ENCODE measurements around the gene MEG3.

The MEG3 gene

DNA sequence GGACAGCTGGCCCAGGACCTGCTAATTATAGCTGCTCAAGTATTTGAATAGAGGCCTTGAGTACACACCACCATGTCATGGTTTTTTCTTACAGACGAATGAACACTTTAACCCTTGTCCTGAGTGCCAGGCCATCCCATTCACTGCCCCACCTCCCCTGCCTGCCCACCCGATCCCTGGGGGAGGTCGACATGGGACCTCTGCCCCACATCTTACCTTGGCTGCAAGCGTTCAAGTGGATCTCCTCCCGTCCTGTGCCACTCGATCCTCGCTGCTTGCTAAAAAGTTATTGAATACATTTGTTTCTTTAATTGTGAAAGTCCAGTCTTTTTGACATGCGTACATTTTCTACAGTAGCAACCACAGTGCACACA is 67.3 kb downstream of the MEG3 start:
- no peaks in the 10 kb centered on the region for H3K79me2 ChIP-seq (ENCODE audit: control insufficient read depth, insufficient read depth, low read length, unreplicated experiment)
- no peak overlapping the region for H3K27ac ChIP-seq (ENCODE audit: low read depth, low read length)
- no peak overlapping the region for H3K4me3 ChIP-seq (ENCODE audit: low read depth, low read length)
- H2AFZ ChIP-seq (ENCODE audit: low read length, unreplicated experiment): no peak overlapping the region
- no peaks in the 10 kb centered on the region for H3K4me1 ChIP-seq (ENCODE audit: control insufficient read depth, insufficient read depth, low read length, unreplicated experiment)
- 0 out of 2 replicates have a peak, but pooled peaks cover 6% of the 10 kb centered on the region for H3K36me3 ChIP-seq (ENCODE audit: insufficient read depth, low read length)
- peaks cover 6% of the 10 kb centered on the region; the same call in 1 of the 2 replicates for H3K27me3 ChIP-seq (ENCODE audit: insufficient read depth, low read length)

DNA sequence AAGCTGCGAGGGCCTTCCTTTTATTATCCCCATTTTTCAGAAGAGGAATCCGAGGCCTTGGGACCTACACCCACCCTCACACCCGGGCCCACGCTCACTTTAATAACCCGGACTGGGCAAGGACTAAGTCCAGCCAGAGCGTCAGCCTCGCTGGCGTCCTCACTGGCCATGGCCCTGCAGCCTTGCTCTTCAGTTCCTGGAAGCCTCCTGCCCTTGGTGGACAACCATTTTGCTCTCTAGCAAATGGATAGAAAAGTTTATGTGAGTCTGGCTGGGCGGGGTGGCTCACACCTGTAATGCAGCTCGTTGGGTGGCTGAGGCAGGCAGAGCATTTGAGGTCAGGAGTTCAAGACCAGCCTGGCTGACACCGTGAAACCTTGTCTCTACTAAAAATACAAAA is 67.8 kb downstream of the MEG3 start:
- Histone ChIP-seq H3K36me3 (ENCODE audit: insufficient read depth, low read length) (0 out of 2 replicates have a peak, but pooled peaks cover 3% of the 10 kb centered on the region), H3K4me1 (ENCODE audit: control insufficient read depth, insufficient read depth, low read length, unreplicated experiment) (no peaks in the 10 kb centered on the region), H3K79me2 (ENCODE audit: control insufficient read depth, insufficient read depth, low read length, unreplicated experiment) (no peaks in the 10 kb centered on the region), H3K4me3 (ENCODE audit: low read depth, low read length) (no peak overlapping the region), H3K27me3 (ENCODE audit: insufficient read depth, low read length) (peaks cover 10% of the 10 kb centered on the region; the same call in 1 of the 2 replicates), H3K27ac (ENCODE audit: low read depth, low read length) (no peak overlapping the region), H2AFZ (ENCODE audit: low read length, unreplicated experiment) (no peak overlapping the region)

DNA sequence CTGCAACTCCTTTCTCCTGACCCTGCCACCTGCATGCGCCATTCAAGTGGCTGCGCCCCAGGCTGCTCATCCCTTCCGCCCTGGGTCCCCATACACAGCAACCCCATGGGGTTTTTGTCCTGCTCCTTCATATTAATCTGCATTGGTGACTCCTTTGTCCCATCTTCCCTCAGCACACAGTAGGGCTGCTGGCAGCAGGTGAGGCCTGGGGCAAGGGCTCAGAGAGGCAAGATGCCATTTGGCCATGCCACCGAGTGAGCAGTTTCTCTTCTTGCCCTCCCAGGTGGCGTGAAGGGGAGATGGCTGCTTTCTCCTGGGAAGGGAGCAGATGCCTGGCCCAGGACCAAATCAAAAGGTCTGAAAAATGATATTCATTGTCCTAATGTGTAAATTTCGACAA is 68.5 kb downstream of the MEG3 start:
- no peak overlapping the region for H3K4me3 ChIP-seq (ENCODE audit: low read depth, low read length)
- no peak overlapping the region for H2AFZ ChIP-seq (ENCODE audit: low read length, unreplicated experiment)
- no peak overlapping the region for H3K27ac ChIP-seq (ENCODE audit: low read depth, low read length)
- H3K79me2 ChIP-seq (ENCODE audit: control insufficient read depth, insufficient read depth, low read length, unreplicated experiment): no peaks in the 10 kb centered on the region
- H3K4me1 ChIP-seq (ENCODE audit: control insufficient read depth, insufficient read depth, low read length, unreplicated experiment): no peaks in the 10 kb centered on the region
- peaks cover 8% of the 10 kb centered on the region; the same call in 1 of the 2 replicates for H3K27me3 ChIP-seq (ENCODE audit: insufficient read depth, low read length)
- H3K36me3 ChIP-seq (ENCODE audit: insufficient read depth, low read length): no peaks in the 10 kb centered on the region

DNA sequence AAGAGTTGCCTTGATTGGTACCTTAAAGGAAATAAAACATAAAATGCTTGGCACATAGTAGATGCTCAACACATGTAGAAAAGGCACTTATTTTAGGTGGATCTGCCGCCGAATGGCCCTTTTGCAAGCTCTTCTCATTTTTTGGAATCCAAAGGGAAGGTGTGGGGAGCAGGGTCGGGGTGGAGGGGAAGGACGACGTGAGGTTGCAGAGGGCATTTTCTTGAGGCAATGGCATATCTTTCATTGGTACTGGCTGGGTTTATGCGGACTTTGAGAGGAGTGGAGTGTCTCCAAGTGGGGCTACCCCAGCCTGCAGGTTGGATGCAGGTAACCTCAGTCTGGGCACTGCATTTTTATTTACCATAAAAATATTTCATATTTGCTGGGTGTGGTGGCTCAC is 69.5 kb downstream of the MEG3 start:
- H3K36me3 ChIP-seq (ENCODE audit: insufficient read depth, low read length): no peaks in the 10 kb centered on the region; the same call in 1 of the 2 replicates
- no peaks in the 10 kb centered on the region for H3K79me2 ChIP-seq (ENCODE audit: control insufficient read depth, insufficient read depth, low read length, unreplicated experiment)
- H3K27me3 ChIP-seq (ENCODE audit: insufficient read depth, low read length): peaks cover 6% of the 10 kb centered on the region; the same call in 1 of the 2 replicates
- no peaks in the 10 kb centered on the region for H3K4me1 ChIP-seq (ENCODE audit: control insufficient read depth, insufficient read depth, low read length, unreplicated experiment)
- no peak overlapping the region for H3K4me3 ChIP-seq (ENCODE audit: low read depth, low read length)
- no peak overlapping the region for H3K27ac ChIP-seq (ENCODE audit: low read depth, low read length)
- no peak overlapping the region for H2AFZ ChIP-seq (ENCODE audit: low read length, unreplicated experiment)

DNA sequence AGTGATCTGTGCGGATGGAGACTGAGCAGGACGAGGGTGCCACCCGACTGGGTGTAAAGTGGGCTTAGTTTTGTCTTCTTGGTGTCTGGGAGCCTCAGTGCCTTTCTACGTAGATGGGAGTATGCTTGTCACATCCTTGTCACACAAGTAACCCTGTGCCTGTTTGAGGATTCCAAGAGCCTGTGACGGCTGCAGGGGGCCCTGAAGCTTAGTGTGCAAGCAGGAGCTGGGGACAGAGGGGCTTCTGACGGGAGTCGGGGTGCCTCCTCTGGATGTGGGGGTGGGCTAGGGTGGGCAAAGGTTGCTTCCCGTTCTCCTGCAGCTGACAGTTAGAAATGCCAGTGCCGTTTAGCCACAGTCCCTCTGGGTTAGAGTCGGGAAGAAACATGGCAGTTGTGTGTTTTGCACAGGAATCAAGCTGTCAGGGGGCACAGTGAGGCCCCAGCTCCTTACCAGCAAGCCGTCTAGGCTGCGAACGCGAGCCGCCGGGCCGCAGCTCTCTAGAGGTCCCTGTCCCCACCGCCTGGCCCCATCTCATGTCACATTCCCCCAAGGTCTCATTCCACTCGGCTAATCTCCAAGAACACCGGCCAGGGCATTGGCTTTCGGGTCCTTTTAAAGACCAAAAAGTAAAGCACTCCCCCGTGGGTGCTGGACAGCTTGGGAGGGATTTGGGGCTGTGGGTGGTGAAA is 70.6 kb downstream of the MEG3 start:
- no peaks in the 10 kb centered on the region for H3K4me1 ChIP-seq (ENCODE audit: control insufficient read depth, insufficient read depth, low read length, unreplicated experiment)
- no peaks in the 10 kb centered on the region for H3K79me2 ChIP-seq (ENCODE audit: control insufficient read depth, insufficient read depth, low read length, unreplicated experiment)
- no peak overlapping the region for H3K27ac ChIP-seq (ENCODE audit: low read depth, low read length)
- H3K36me3 ChIP-seq (ENCODE audit: insufficient read depth, low read length): no peaks in the 10 kb centered on the region; the same call in 1 of the 2 replicates
- H3K27me3 ChIP-seq (ENCODE audit: insufficient read depth, low read length): peaks cover 10% of the 10 kb centered on the region; the same call in 1 of the 2 replicates
- H2AFZ ChIP-seq (ENCODE audit: low read length, unreplicated experiment): no peak overlapping the region
- no peak overlapping the region for H3K4me3 ChIP-seq (ENCODE audit: low read depth, low read length)

DNA sequence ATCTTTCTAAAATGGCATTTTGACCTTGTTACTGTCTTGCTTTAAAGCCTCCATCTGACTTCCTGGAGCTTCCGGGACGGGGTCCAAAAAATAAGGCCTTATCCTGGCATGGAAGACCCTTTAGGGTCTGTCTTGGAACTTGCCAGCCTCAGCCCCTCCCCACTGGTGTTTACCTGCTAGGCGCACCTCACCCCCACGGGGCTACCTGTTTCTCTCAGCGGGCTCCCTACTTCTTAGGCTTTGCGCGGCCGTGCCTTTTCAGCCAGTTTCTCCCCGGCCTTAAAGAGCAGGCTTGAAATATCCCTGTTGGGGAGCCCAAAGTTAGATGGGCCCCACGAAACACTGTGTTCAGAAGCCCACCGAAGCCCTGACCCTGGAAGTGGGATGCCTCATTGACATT is 72.5 kb downstream of the MEG3 start:
- Histone ChIP-seq H3K27ac (ENCODE audit: low read depth, low read length) (no peak overlapping the region), H3K27me3 (ENCODE audit: insufficient read depth, low read length) (peaks cover 17% of the 10 kb centered on the region; the same call in 1 of the 2 replicates), H3K36me3 (ENCODE audit: insufficient read depth, low read length) (no peaks in the 10 kb centered on the region; the same call in 1 of the 2 replicates), H3K4me3 (ENCODE audit: low read depth, low read length) (no peak overlapping the region), H3K4me1 (ENCODE audit: control insufficient read depth, insufficient read depth, low read length, unreplicated experiment) (no peaks in the 10 kb centered on the region), H2AFZ (ENCODE audit: low read length, unreplicated experiment) (no peak overlapping the region), H3K79me2 (ENCODE audit: control insufficient read depth, insufficient read depth, low read length, unreplicated experiment) (no peaks in the 10 kb centered on the region)

DNA sequence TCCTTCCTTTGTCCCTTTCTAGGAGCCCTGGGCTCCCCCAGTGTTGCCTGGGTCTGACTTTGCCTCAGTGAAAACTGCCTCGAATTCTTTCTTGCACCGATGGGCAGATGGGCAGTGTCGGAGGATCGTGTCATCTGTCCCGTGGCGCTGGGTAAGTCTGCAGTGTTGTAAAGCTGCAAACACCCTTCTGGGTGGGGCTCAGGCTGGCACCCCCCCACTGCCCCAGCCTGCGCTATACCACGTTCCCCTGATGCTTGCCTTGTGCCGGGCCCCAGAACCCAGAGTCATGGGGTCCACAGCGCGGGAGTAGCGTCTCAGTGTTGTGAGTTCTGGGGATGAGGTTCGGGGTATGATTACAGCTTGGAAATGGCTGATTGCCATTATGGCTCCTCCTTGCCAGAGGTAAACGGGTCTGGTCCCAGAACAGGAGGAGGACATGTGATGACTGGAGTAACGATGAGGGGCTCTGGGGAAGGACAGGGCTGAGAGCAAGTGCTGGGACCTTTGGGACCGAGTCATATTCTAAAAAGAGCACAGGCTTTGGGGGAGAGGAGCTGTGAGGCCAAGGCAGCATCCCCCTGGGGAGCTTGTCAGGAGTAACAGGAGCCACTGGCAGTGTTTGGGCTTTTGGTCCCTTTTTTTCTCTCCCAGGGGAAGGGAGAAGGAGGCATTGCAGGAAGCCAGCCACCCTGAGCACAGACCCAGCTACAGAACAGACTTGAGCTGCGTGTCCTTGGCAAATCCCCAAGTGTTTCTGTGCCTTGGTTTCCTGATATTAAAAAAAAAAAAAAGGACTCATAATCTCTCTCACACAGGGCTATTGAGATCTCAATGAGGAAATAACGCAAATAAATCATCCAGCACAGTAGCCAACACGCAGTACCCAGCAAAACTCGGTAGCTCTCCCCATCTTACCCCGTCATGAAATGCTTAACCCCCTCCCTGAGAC is 73.3 kb downstream of the MEG3 start:
- Histone ChIP-seq H3K4me1 (ENCODE audit: control insufficient read depth, insufficient read depth, low read length, unreplicated experiment) (no peaks in the 10 kb centered on the region), H3K79me2 (ENCODE audit: control insufficient read depth, insufficient read depth, low read length, unreplicated experiment) (no peaks in the 10 kb centered on the region), H3K27me3 (ENCODE audit: insufficient read depth, low read length) (peaks cover 22% of the 10 kb centered on the region; the same call in 1 of the 2 replicates), H3K27ac (ENCODE audit: low read depth, low read length) (no peak overlapping the region), H3K4me3 (ENCODE audit: low read depth, low read length) (no peak overlapping the region), H2AFZ (ENCODE audit: low read length, unreplicated experiment) (no peak overlapping the region), H3K36me3 (ENCODE audit: insufficient read depth, low read length) (no peaks in the 10 kb centered on the region; the same call in 1 of the 2 replicates)

DNA sequence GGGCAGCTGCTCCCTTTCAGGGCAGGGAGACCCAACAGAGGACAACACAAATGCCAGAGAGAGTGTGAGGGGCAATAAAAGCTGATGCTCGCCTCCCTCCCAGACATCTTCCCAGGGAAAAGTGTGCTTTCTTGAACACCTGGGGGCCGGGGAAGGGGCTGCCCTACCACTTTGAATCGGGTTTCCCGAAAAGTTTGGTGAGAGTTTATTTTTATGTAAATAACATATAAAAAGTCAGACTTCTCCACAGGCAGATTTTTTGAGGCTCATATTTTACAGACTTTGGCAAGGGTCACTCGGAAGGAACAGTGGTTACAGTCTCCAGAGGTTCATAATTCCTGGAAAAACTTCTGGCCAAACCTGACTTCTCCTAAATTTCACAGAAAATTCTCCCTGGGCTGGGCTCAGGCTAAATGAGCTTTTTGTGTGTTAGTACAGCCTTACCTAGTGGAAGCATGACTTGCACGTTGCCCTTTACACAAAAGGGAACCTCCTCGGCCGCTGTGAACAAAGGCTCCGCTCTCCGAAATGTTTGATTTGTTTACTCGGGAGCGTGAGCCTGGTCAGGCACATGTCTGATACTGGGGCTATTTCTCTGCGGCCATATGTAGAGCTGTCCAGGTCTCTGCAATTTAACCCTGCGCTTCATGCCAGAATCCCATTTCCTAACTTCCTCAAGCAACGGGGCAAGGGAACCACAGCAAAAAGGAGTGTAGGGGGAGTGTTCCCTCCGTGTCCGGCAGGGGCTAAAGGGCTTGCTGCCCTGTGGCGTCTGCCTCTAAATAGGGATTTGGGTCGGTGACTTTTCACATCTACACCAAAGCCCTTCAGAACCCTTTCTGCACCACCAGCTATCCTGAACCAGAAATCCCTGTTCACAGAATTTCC is 74.2 kb downstream of the MEG3 start:
- no peak overlapping the region for H3K4me3 ChIP-seq (ENCODE audit: low read depth, low read length)
- peaks cover 23% of the 10 kb centered on the region for H3K27me3 ChIP-seq (ENCODE audit: insufficient read depth, low read length)
- H2AFZ ChIP-seq (ENCODE audit: low read length, unreplicated experiment): no peak overlapping the region
- H3K79me2 ChIP-seq (ENCODE audit: control insufficient read depth, insufficient read depth, low read length, unreplicated experiment): no peaks in the 10 kb centered on the region
- H3K27ac ChIP-seq (ENCODE audit: low read depth, low read length): no peak overlapping the region
- H3K4me1 ChIP-seq (ENCODE audit: control insufficient read depth, insufficient read depth, low read length, unreplicated experiment): no peaks in the 10 kb centered on the region
- no peaks in the 10 kb centered on the region; the same call in 1 of the 2 replicates for H3K36me3 ChIP-seq (ENCODE audit: insufficient read depth, low read length)

DNA sequence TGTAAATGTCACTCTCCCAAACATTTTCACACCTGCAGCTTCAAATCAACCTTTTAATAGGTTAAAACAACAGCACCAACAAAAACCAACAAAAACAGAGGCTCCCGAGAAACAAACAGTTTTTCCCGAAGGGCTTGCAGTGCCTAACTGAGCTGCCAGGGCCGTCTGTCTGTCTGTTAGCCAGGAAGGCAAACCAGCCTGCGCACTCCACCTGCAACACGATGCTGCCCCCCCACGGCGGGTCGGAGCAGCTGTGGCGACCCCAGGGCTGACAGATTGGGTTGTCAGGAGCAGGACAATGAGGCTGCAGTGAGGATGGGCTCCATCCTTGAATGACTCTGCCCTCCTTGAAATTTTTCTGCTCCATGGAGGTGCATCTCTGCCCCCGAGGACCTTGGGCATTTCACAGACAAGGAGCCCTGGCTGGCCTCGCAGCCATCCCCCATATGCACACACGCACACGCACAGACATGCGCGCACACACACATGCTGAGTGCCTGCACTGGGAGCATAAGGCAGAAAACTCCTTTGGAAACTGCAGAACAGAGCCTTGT is 75.0 kb downstream of the MEG3 start:
- H3K4me1 ChIP-seq (ENCODE audit: control insufficient read depth, insufficient read depth, low read length, unreplicated experiment): no peaks in the 10 kb centered on the region
- no peak overlapping the region for H2AFZ ChIP-seq (ENCODE audit: low read length, unreplicated experiment)
- H3K27me3 ChIP-seq (ENCODE audit: insufficient read depth, low read length): peaks cover 27% of the 10 kb centered on the region
- H3K79me2 ChIP-seq (ENCODE audit: control insufficient read depth, insufficient read depth, low read length, unreplicated experiment): no peaks in the 10 kb centered on the region
- no peak overlapping the region for H3K4me3 ChIP-seq (ENCODE audit: low read depth, low read length)
- H3K36me3 ChIP-seq (ENCODE audit: insufficient read depth, low read length): no peaks in the 10 kb centered on the region; the same call in 1 of the 2 replicates
- no peak overlapping the region for H3K27ac ChIP-seq (ENCODE audit: low read depth, low read length)
